ENCODE data around the gene PPFIA4.

Gene PPFIA4

DNA sequence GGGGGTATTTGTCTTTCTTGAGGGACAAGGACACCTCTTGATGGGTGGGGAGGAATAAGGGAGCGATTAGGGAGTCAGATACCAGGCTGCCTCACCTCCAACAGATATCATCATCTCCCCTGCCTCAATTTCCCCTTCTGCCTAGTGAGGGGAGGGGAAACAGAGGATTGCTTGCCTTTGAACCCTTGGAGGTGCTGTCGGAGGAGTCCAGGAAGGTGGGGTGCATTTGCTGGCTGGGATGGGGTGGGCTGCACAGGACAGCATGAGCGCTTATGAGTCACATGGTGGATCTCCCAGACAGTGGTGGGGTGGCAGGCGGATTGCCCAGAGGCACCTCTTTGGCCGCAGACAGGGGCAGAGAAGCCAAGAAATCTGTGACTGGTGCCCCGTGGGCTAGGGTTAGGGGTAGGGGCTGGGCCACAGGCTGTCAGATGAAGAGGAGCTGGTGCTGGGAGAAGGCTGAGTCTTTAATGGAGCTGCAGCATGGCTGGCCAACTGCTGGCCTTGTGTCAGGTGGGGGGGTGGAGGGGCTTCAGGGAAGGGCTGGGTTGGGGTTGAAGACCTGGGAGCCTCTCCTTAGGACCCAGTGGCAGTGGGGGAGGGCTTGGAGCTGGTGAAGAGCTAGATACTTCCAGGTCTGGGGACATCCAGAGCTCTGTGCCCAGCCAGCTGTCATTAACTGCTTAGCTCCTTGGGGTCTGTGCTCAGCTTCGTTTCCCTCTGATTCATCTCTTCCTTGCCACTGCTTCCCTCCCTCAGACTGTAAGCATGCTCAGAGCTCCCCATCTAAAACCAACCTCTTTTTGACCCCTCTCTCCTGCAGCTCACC lies 94.2 kb downstream of the PPFIA4 start:
- in situ Hi-C loops (cut with HindIII; ENCODE audit: low sequenced_read_pairs): loop anchor here (5.0 to 10.0 kb wide), 2 partner anchors 42 to 66 kb away; no protein-coding TSS in a partner anchor

DNA sequence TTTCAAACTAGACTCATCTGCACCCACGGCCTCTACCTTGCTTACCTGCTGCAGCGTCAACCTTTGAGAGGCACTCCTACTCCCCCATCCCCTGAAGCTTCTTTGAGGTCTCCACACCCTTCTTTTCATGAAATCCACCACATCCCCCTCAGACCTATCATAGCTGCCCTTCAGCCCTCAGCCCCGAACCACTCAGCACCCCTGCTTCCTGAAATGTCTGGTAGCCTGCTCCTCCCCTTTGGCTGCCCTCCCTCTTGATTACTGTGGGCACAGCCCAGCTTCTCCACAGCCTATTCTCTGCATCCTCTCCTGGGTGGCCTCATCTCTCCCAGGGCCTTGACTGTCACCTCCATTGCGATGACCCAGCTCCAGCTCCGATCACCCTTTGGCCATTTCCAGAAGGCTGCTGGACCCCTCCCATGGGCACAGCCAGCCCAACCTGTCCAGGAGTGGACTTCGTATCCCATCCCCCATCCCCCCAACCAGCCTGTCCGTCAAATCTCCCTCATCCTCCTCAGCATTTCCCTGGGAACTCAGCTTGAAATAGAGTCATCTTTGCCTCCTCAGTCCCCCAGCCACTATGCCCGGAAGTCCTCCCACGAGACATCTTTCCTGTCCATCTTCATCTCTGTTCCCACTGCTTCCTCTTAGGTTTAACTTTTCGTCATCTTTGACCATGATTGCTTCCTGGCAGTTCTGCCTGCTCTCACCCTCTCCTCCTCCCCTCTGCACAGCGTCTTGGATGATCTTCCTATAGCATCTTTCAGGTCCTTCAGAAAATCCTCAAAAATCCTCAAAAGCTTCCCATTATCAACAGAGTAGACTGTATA lies 95.1 kb downstream of the PPFIA4 start:
- in situ Hi-C loops (cut with HindIII; ENCODE audit: low sequenced_read_pairs): loop anchor here (5.0 to 10.0 kb wide), 2 partner anchors 41 to 67 kb away; no protein-coding TSS in a partner anchor

DNA sequence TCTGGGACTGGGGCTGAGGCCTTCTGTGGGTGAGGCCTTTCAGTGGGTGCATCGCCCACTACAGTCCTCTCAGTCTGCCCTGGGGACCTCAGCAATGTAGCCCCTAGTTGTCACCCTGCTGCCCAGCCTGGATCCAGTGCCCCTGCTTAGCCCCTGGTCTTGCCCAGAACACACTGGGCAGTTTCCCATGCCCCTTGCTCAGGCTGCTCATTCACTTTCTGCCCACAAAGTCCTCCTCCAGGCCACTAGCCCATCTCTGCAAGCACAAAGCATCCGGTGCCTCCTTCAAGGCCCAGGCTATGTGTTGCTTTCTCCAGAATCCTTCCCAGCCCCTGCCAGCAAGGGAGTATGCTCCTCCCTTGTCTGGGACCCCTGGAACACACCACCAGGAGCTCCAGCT lies 95.9 kb downstream of the PPFIA4 start:
- in situ Hi-C loops (cut with HindIII; ENCODE audit: low sequenced_read_pairs): loop anchor here (5.0 to 10.0 kb wide), 2 partner anchors 40 to 67 kb away; no protein-coding TSS in a partner anchor

DNA sequence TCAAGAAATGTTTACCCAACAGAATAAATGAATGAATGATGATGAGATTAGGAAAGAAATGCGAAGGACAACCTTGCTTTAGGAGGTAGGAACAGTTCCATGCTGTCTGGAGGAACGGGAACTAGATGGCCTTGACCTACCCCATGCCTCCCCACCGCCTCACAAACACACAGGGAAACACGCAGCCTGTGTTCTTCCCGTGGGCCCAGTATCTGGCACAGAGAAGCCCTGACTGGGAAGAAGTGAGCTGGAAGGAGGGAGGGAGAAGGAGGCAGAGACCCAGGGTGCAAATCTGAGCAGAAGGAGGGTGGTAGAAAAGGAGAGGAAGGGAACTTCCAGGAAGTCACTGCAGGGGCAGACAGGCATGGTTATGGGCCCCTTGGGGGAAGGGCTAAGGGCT lies 97.7 kb downstream of the PPFIA4 start:
- in situ Hi-C loops (cut with HindIII; ENCODE audit: low sequenced_read_pairs): loop anchor here (5.0 to 10.0 kb wide), 2 partner anchors 38 to 69 kb away; no protein-coding TSS in a partner anchor

DNA sequence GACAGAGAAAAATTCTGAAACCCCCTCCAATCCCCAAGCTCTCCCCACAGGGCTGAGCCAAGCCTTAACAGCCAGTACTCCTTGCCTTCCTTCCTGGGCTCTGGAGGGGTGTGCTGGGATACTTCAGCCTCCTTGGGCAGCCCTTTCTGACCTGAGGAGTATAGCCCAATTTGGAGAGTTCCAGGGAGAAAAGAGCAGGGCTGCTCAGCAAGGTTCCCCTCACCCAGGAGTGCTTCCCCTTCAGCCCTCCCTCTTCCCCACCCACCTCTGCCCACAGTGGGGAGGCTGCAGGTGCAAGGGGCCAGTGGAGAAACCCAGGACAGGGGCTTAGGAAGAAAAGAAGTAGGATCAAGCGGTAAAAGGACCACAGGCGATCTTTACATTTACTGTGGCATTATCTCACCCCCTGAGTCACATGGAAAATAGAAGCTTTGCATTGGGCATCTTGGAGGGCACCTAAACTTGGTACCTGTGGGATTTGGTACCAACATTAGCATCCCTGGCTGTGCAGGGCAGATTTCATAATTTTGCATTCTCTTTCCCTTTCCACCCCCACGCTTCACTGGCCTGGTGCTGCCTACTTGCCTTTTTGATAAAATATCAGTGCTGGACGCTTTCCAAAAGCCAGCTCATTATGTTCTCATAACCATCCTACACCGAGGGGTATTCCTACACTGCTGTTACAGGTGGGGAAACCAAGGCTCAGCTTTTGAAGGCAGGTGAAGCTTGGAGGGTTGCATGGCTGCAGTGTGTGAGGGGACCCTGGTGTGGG lies 98.4 kb downstream of the PPFIA4 start:
- in situ Hi-C loops (cut with HindIII; ENCODE audit: low sequenced_read_pairs): loop anchor here (5.0 to 10.0 kb wide), 2 partner anchors 38 to 70 kb away; no protein-coding TSS in a partner anchor

DNA sequence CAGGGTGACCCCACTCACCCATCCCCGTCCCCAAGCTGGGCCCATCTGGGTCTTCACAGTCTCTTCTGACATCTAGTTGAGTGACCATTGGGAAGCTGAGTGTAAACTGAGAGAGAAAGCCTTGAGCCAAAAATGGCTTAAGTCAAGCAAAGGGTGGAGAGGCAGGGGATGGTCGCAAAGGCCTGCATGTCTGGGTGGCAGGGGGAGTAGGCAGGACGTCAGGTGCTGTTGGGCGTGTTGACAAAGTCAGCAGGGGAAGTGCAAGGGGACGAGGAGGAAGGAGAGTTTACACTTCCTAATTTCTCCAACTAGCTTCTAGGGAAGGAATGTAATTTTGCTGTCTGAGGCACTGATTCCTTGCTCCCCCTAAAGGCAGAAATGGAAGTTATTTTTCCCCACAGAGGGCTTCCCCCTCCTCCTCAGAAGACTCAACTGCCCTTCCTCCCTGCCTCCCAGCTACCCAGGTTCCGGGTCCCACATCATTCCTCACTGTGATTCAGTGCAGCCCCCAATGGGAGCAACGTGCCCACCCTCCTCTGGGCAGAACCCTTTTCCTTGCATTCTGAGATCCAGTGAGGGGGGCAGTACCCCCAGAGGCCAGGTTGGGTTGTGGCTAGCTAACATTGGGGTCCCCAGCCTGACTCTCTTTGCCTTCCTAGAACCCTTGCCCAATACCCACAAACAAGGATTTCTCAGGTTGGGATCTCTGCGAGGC lies 100.0 kb downstream of the PPFIA4 start:
- in situ Hi-C loops (cut with HindIII; ENCODE audit: low sequenced_read_pairs): loop anchor here (10.0 kb wide), 1 partner anchor 72 kb away; no protein-coding TSS in a partner anchor

DNA sequence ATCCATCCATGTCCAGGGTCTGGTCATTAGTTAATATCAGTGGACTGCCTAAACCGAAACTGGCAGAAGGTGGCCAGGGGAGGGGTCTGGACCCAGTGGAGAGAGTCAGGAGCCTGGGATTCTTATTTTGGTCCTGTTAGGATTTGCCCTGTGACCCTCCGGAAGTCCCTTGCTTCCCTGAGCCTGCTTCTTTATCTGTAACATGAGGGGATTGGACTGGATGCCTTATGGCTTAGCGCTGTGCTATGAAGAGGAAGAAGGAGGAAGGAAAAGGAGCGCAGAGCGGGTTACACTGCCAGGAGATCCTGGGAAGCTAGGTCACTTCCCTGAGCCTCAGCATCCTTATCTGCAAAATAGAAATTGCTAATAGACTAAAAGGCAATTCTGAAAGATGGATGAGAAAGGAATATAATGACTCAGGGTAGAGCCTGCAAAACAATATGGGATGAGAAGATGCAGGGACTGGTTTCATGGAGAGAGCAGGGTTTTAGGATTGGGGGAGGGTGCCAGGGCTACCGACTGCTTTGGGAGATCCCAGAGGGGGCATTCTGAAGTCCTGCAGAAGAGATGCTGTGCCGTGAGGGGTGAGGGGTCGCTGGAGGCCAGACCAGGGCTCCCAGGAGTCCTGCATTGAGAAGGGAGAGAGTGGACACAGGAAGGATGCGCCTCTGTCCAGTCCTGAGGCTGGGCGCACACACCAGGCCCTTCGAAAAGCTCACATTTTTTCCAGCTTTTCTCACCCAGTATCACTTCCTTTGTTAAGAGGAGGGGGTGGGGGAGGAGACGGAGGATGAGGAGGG lies 100.8 kb downstream of the PPFIA4 start:
- in situ Hi-C loops (cut with HindIII; ENCODE audit: low sequenced_read_pairs): loop anchor here (10.0 kb wide), 1 partner anchor 72 kb away; no protein-coding TSS in a partner anchor

DNA sequence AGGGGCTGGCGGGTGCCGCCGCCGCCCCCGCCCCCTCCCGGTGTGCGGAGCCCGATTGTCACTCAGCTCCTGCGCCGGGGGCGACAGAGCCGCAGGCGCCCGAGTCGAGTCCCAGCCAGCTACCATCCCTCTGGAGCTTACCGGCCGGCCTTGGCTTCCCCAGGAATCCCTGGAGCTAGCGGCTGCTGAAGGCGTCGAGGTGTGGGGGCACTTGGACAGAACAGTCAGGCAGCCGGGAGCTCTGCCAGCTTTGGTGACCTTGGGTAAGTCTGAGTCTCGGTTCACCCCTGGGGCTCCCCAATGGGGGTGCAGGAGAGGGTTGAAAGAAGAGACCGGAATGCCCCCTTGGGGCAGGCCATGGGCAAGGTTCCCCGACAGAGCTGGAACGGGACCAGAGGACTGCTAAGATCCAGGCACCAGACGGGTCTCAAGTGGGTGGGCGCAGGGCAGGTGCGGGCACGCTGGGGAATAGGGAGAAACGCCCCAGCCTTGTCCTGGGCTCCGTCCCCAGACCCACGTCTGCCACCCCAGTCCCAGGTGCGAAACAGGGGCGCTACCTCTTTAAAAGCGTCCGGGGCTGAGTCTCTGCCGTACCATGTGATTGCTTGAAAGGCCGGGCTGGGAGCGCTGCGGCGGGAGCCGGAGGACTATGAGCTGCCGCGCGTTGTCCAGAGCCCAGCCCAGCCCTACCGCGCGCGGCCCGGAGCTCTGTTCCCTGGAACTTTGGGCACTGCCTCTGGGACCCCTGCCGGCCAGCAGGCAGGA lies 101.6 kb downstream of the PPFIA4 start, which contains the start of gene ADORA1:
Gene ADORA1, plus strand, starts transcription at position 61 of the 765 bp plus-strand sequence. CDS start 1,116 bp downstream, outside the sequence.
- in situ Hi-C loops (cut with HindIII; ENCODE audit: low sequenced_read_pairs): loop anchor here (10.0 kb wide), 1 partner anchor 73 kb away; no protein-coding TSS in a partner anchor

DNA sequence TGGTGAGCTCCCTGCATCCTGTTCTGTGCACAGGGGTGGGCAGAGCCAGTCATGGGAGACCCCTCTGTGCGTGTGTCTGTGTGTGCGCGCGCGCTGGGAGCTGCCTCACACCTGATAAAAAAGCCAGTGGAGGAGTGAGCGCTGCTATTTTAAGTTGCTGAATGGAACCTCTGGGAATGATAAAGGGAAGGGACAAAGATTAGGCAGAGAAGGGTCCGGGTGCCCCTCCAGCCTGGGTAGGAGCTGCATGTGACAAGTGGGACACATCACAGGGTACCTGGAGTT lies 102.1 kb downstream of the PPFIA4 start:
- in situ Hi-C loops (cut with HindIII; ENCODE audit: low sequenced_read_pairs): loop anchor here (10.0 kb wide), 1 partner anchor 74 kb away; no protein-coding TSS in a partner anchor
